HepG2 (cell line): Measurements from ENCODE around the gene MAP1B. TPM values are rescaled to one million over a fixed set of nuclear protein-coding genes. Genes with fewer than 3 reads are reported as not detected.

ENCODE experiments used
- ATAC-seq: fragments of 200-7000 bp; cut with Tn5 transposase; 3 replicates; pipeline ENCODE4 v1.9.1; 2020; ENCODE audit warnings: mild to moderate bottlenecking, moderate library complexity
- BruUV-seq: library from RNA; stranded (reverse); fragments of 400-500 nt; replicated peaks from 2 replicates; lab custom pipeline; 2021; lab: Mats Ljungman, UMichigan
- CTCF ChIA-PET: fragments of 300-600 bp; formaldehyde crosslinking; extraction: SDS; loops from one replicate; lab custom pipeline; 2021; ENCODE audit warnings: low total read pairs, inconsistent platforms, low intra/inter-chr PET ratio; lab: Yijun Ruan, JAX
- POLR2A ChIA-PET: fragments of 350-600 bp; sonication (Branson Sonifier 250); formaldehyde crosslinking; loops from one replicate; lab custom pipeline; 2020; ENCODE audit warnings: antibody characterized with exemption, inconsistent platforms; lab: Yijun Ruan, JAX
- DNase-seq: peaks from one replicate; pipeline ENCODE4 v3.0.0-alpha.2; 2015; ENCODE audit warnings: low spot score
- FAIRE-seq: peaks from 3 replicates; lab custom pipeline; 2011; peaks lifted over from hg19 to GRCh38; lab: Jason Lieb, UNC
- H2AFZ ChIP-seq: one replicate; pipeline ENCODE4 v1.6.1; 2011; ENCODE audit warnings: low read length, inconsistent platforms
- H3K27ac ChIP-seq: fragments of 300-600 bp; 3 replicates; pipeline ENCODE4 v1.8.0; 2011; ENCODE audit warnings: mixed run types, mild to moderate bottlenecking, mixed read lengths, low read length, inconsistent platforms; ENCODE audit not compliant: insufficient read depth; ENCODE audit errors: extremely low read length
- H3K27me3 ChIP-seq, 2 experiments: fragments of 200-600 bp in 1 of 2; 2 replicates in 1 of 2; 3 replicates in 1 of 2; pipeline versions ENCODE4 v1.6.0 to v1.8.0; 2011; ENCODE audit warnings: low read length in 2 of 2, mild to moderate bottlenecking in 2 of 2, moderate library complexity in 2 of 2, inconsistent platforms in 1 of 2; ENCODE audit not compliant: insufficient read depth in 2 of 2, control insufficient read depth in 1 of 2
- H3K36me3 ChIP-seq, 2 experiments: fragments of 200-600 bp in 1 of 2; replicated peaks in 1 of 2; 2 replicates in 1 of 2; 3 replicates in 1 of 2; pipeline versions ENCODE4 v1.5.1 to v1.8.0; 2011; ENCODE audit warnings: low read length in 2 of 2, inconsistent platforms in 1 of 2; ENCODE audit not compliant: insufficient read depth in 2 of 2, control insufficient read depth in 1 of 2
- H3K4me1 ChIP-seq: 2 replicates; pipeline ENCODE4 v1.5.1; 2012; ENCODE audit warnings: low read length, inconsistent platforms; ENCODE audit not compliant: insufficient read depth
- H3K4me2 ChIP-seq: 2 replicates; pipeline ENCODE4 v1.6.0; 2011; ENCODE audit warnings: low read depth, low read length, inconsistent platforms
- H3K4me3 ChIP-seq, 3 experiments: fragments of 200-600 bp in 1 of 3; sonication (generic), shearing (Covaris generic) in 1 of 3; replicated peaks in 1 of 3; 2 replicates each; pipeline ENCODE4 v1.5.1; 2011 to 2016; ENCODE audit warnings: low read length in 3 of 3, inconsistent platforms in 2 of 3, low read depth in 2 of 3, mild to moderate bottlenecking in 2 of 3, control low read depth in 1 of 3, mixed read lengths in 1 of 3; ENCODE audit not compliant: insufficient read depth in 1 of 3
- H3K79me2 ChIP-seq: one replicate; pipeline ENCODE4 v1.6.1; 2011; ENCODE audit warnings: low read length, inconsistent platforms; ENCODE audit not compliant: insufficient read depth
- H3K9ac ChIP-seq: 2 replicates; pipeline ENCODE4 v1.6.0; 2011; ENCODE audit warnings: mild to moderate bottlenecking, low read depth, low read length, inconsistent platforms; ENCODE audit not compliant: insufficient read depth
- H3K9me3 ChIP-seq: 2 replicates; pipeline ENCODE4 v1.5.1; 2012; ENCODE audit warnings: mild to moderate bottlenecking, low read length
- H4K20me1 ChIP-seq: 2 replicates; pipeline ENCODE4 v1.6.0; 2011; ENCODE audit warnings: inconsistent platforms, mild to moderate bottlenecking, low read length, moderate library complexity; ENCODE audit not compliant: insufficient read depth
- AHR ChIP-seq: IDR thresholded peaks from 2 replicates; pipeline ENCODE4 v1.6.1; 2018; ENCODE audit warnings: missing genetic modification reagents, missing compliant biosample characterization
- HNF1A ChIP-seq, 2 experiments: sonication (generic) in 1 of 2; formaldehyde crosslinking in 1 of 2; IDR thresholded peaks; 2 replicates each; pipeline versions ENCODE4 v1.4.0 to v1.6.1; 2016 to 2020; ENCODE audit warnings: borderline replicate concordance in 1 of 2, low read depth in 1 of 2, mild to moderate bottlenecking in 1 of 2, missing genetic modification reagents in 1 of 2
- LRRFIP1 ChIP-seq: sonication (generic); formaldehyde crosslinking; conservative IDR thresholded peaks from 2 replicates; pipeline ENCODE4 v1.4.0; 2020; ENCODE audit warnings: missing genetic modification reagents
- MAFF ChIP-seq: IDR thresholded peaks from 2 replicates; pipeline ENCODE4 v1.6.1; 2011; ENCODE audit warnings: low read depth, low read length, improper control_type of control experiment
- MAFK ChIP-seq, 2 experiments: IDR thresholded peaks in 1 of 2; conservative IDR thresholded peaks in 1 of 2; 2 replicates each; pipeline ENCODE4 v1.6.1; 2011; ENCODE audit warnings: improper control_type of control experiment in 2 of 2, low read length in 2 of 2
- ZBTB8A ChIP-seq: sonication (generic); formaldehyde crosslinking; IDR thresholded peaks from 2 replicates; pipeline ENCODE4 v1.4.0; 2020; ENCODE audit warnings: mild to moderate bottlenecking, low read depth, missing genetic modification reagents, borderline replicate concordance
- ZNF674 ChIP-seq: sonication (generic); formaldehyde crosslinking; IDR thresholded peaks from 2 replicates; pipeline ENCODE4 v1.5.0; 2020; ENCODE audit warnings: low read depth, mild to moderate bottlenecking, missing genetic modification reagents
- WGBS: methylation state at CpG from one replicate; pipeline ENCODE4 v1.1.6; 2017; ENCODE audit warnings: low lambda C conversion rate; 5-methylcytosine and 5-hydroxymethylcytosine counted together
- in situ Hi-C: cut with HindIII; loops from 2 replicates; pipeline ENCODE4 v1.10.0; 2017; ENCODE audit warnings: low pct_unique_long_range_greater_than_20kb; ENCODE audit not compliant: extremely low pct_ligation_motif_present
- intact Hi-C: fragments of 100-400 bp; cut with micrococcal nuclease; formaldehyde crosslinking; loops from one replicate; pipeline ENCODE4 v1.10.0; 2022; ENCODE audit not compliant: unreplicated experiment
- polyA plus RNA-seq, 8 experiments: library from polyadenylated mRNA; depleted of rRNA in 3 of 8; stranded (reverse) in 7 of 8; unstranded in 1 of 8; fragments of >200 nt; fragmentation: Illumina TruSeq in 4 of 8; extraction: Trizol in 4 of 8; gene quantifications; 2 replicates each; pipeline versions ENCODE4 v1.2.1 to v1.2.3, GENCODE V29; 2011 to 2016; ENCODE audit warnings: low read depth in 4 of 8, missing spikeins in 1 of 8, mixed read lengths in 1 of 8; ENCODE audit not compliant: insufficient read depth in 1 of 8
- total RNA-seq, 5 experiments: library from RNA; depleted of rRNA; stranded (reverse); fragments of >200 nt; fragmentation: Illumina TruSeq; extraction: Trizol; gene quantifications; 2 replicates each; pipeline ENCODE4 v1.2.3, GENCODE V29; 2016; ENCODE audit warnings: low read depth in 1 of 5

The MAP1B gene
- total and polyA plus RNA-seq, 2 of the 13 experiments (the other 11 are each of a cell fraction or from before 2014, with no cell fraction given) = 3.3 to 6.2 TPM

GRCh38 chr5:72145348-72145747 lies 38.1 kb downstream of the MAP1B start:
- BruUV-seq = no TSS peak
- ATAC-seq = no peak
- DNase-seq = no peak
- no peak for FAIRE-seq
- no peak overlapping the region for H3K4me3 ChIP-seq
- H3K27ac ChIP-seq = no peak overlapping the region
- H3K9ac ChIP-seq = no peak overlapping the region
- H3K9me3 ChIP-seq = no peaks in the 10 kb centered on the region
- no peaks in the 10 kb centered on the region for H3K36me3 ChIP-seq
- no peak overlapping the region for H3K4me2 ChIP-seq
- no peaks in the 10 kb centered on the region for H4K20me1 ChIP-seq
- no peaks in the 10 kb centered on the region for H3K27me3 ChIP-seq
- 95% methylated on average over 1 of the region's 1 CpG for WGBS
- intact Hi-C loops = no loop called here
- in situ Hi-C loops = no loop called here
- H2AFZ ChIP-seq = no peak overlapping the region
- H3K4me1 ChIP-seq = no peaks in the 10 kb centered on the region
- POLR2A ChIA-PET = no interaction called here
- TF ChIP-seq LRRFIP1 = no peak
- peak; percentile 46 to 47; a peak in 2 of 4 replicates for TF ChIP-seq MAFK (conservative IDR thresholded peaks at IDR 0.05 in 1 of 2, IDR thresholded peaks at IDR 0.05 in 1 of 2; ENCODE audit: low read length in 2 of 2)
- TF ChIP-seq MAFF = peak; percentile 37; the same call in 1 of the 2 replicates
- CTCF ChIA-PET = no interaction called here
- no peaks in the 10 kb centered on the region for H3K79me2 ChIP-seq

- Histone ChIP-seq H3K79me2 (no peaks in the 10 kb centered on the region), H3K36me3 (no peaks in the 10 kb centered on the region), H3K4me3 (no peak overlapping the region), H3K9ac (no peak overlapping the region), H3K27ac (no peak overlapping the region), H3K4me1 (peaks cover 5% of the 10 kb centered on the region), H4K20me1 (no peaks in the 10 kb centered on the region)
- 88% methylated on average over 3 of the region's 3 CpGs for WGBS
- POLR2A ChIA-PET = no interaction called here
- no peak for FAIRE-seq
- in situ Hi-C loops = no loop called here
- no peak for ATAC-seq
- no TSS peak for BruUV-seq
- intact Hi-C loops = no loop called here
- TF ChIP-seq ZNF674 (CRISPR knock-in tag) (no peak), ZBTB8A (CRISPR knock-in tag) (no peak), AHR (CRISPR knock-in tag) (no peak), HNF1A (IDR thresholded peaks at IDR 0.05; ENCODE audit: low read depth) (no peak), HNF1A (CRISPR knock-in tag; IDR thresholded peaks at IDR 0.05; ENCODE audit: borderline replicate concordance) (no peak)
- TF ChIP-seq, all 625 proteins: peak for 0
- Histone ChIP-seq H3K27me3 (no peaks in the 10 kb centered on the region), H3K9me3 (no peaks in the 10 kb centered on the region), H2AFZ (no peak overlapping the region), H3K4me2 (no peak overlapping the region)
- DNase-seq = no peak
- CTCF ChIA-PET = no interaction called here
Measured at GRCh38 chr5:72146056-72146455, 38.8 kb downstream of the MAP1B start.
